Right renal pelvis (tissue), 4 donors: Measurements from ENCODE around the gene DOCK4. TPM values are rescaled to one million over a fixed set of nuclear protein-coding genes. Genes with fewer than 3 reads are reported as not detected.
"Not testable (repeated sequence)": the region's sequence is repeated elsewhere in the genome, so short reads cannot be mapped to it uniquely, and the experiment has no call there.

Source experiments
- DNase-seq, 4 donors: peaks; one replicate each; pipeline ENCODE4 v3.0.0-alpha.2; 2013; ENCODE audit warnings: low read depth in 4 of 4, low spot score in 3 of 4, missing footprints in 1 of 4
- polyA plus RNA-seq, 4 donors: library from polyadenylated mRNA; unstranded; fragments of 120-200 nt; gene quantifications; one replicate each; pipeline ENCODE4 v1.2.1, GENCODE V29; 2013; ENCODE audit not compliant: insufficient read length in 4 of 4

DOCK4 gene
- 10 to 100 TPM; 20.1 to 26.6 (median 21.4) TPM for polyA plus RNA-seq

GRCh38 chr7:112206238-112206990 is at the start of gene DOCK4, which contains the start of gene ZNF277:
TSS of gene DOCK4 (minus strand) at chr7:112206399. CDS start at chr7:112206138, 261 bp downstream.
TSS of gene ZNF277 (plus strand) at chr7:112206695. CDS start at chr7:112206717, 22 bp downstream.
- peak; percentile 98 to 99 (median 99) for DNase-seq

- DNase-seq = no peak
Measured at GRCh38 chr7:112255388-112255720, 49.2 kb upstream of the DOCK4 start.

GRCh38 chr7:112254709-112255387 is 48.6 kb upstream of the DOCK4 start:
- DNase-seq = no peak

GRCh38 chr7:112254156-112254555 is 48.0 kb upstream of the DOCK4 start:
- no peak for DNase-seq

- DNase-seq = no peak
Measured at GRCh38 chr7:112252691-112253090, 46.5 kb upstream of the DOCK4 start.

- DNase-seq = no peak
Measured at GRCh38 chr7:112252141-112252540, 45.9 kb upstream of the DOCK4 start.

GRCh38 chr7:112249967-112250366 is 43.8 kb upstream of the DOCK4 start:
- DNase-seq = not testable (repeated sequence)

- DNase-seq = no peak
Measured at GRCh38 chr7:112248598-112248997, 42.4 kb upstream of the DOCK4 start.

GRCh38 chr7:112238852-112239610 is 32.8 kb upstream of the DOCK4 start:
- no peak for DNase-seq

- no peak for DNase-seq
Measured at GRCh38 chr7:112238330-112238729, 32.1 kb upstream of the DOCK4 start.

GRCh38 chr7:112236597-112236996 is 30.4 kb upstream of the DOCK4 start:
- no peak for DNase-seq

- no peak for DNase-seq
Measured at GRCh38 chr7:112234147-112234546, 27.9 kb upstream of the DOCK4 start.

GRCh38 chr7:112233048-112233697 is 27.0 kb upstream of the DOCK4 start:
- DNase-seq = no peak

GRCh38 chr7:112232212-112232978 is 26.2 kb upstream of the DOCK4 start:
- no peak for DNase-seq

GRCh38 chr7:112228632-112229031 is 22.4 kb upstream of the DOCK4 start:
- no peak for DNase-seq

- DNase-seq = no peak
Measured at GRCh38 chr7:112226701-112227276, 20.6 kb upstream of the DOCK4 start.

- no peak for DNase-seq
Measured at GRCh38 chr7:112225006-112225405, 18.8 kb upstream of the DOCK4 start.

- DNase-seq = no peak
Measured at GRCh38 chr7:112224186-112224585, 18.0 kb upstream of the DOCK4 start.

- no peak for DNase-seq
Measured at GRCh38 chr7:112223310-112223709, 17.1 kb upstream of the DOCK4 start.
